Neural cell (in vitro differentiated cells): ENCODE data around the gene MSH3. TPM values are rescaled to one million over a fixed set of nuclear protein-coding genes. Genes with fewer than 3 reads are reported as not detected.

Source experiments
- H2AFZ ChIP-seq: fragments of 200-600, 300-800 bp; sonication (generic), shearing (Covaris generic); 2 replicates; pipeline ENCODE4 v1.6.0; 2014; ENCODE audit warnings: low read depth, mild to moderate bottlenecking, antibody characterized with exemption, low read length, moderate library complexity
- H3F3A ChIP-seq: fragments of 200-600 bp; shearing (Covaris generic); 2 replicates; pipeline ENCODE4 v1.6.1; 2016; ENCODE audit warnings: mild to moderate bottlenecking, moderate library complexity, mixed read lengths, antibody characterized with exemption, low read length; ENCODE audit not compliant: insufficient read depth, poor library complexity, severe bottlenecking
- H3K27ac ChIP-seq: fragments of 200-600, 300-800 bp; sonication (generic), shearing (Covaris generic); 2 replicates; pipeline ENCODE4 v1.5.1; 2014; ENCODE audit warnings: mild to moderate bottlenecking, low read length, moderate library complexity
- H3K27me3 ChIP-seq: fragments of 300-800, 200-600 bp; sonication (generic), shearing (Covaris generic); 2 replicates; pipeline ENCODE4 v1.6.0; 2014; ENCODE audit warnings: mild to moderate bottlenecking, low read depth, low read length, moderate library complexity; ENCODE audit not compliant: insufficient read depth
- H3K36me3 ChIP-seq: fragments of 300-800, 200-600 bp; sonication (generic), shearing (Covaris generic); 2 replicates; pipeline ENCODE4 v1.5.1; 2014; ENCODE audit warnings: mild to moderate bottlenecking, antibody characterized with exemption, low read length, moderate library complexity; ENCODE audit not compliant: insufficient read depth
- H3K4me2 ChIP-seq: fragments of 300-800, 200-600 bp; sonication (generic), shearing (Covaris generic); 2 replicates; pipeline ENCODE4 v1.6.0; 2014; ENCODE audit warnings: mild to moderate bottlenecking, low read length
- H3K4me3 ChIP-seq: fragments of 300-800, 200-600 bp; sonication (generic), shearing (Covaris generic); 2 replicates; pipeline ENCODE4 v1.5.1; 2014; ENCODE audit warnings: mild to moderate bottlenecking, low read length, moderate library complexity
- H3K79me2 ChIP-seq: fragments of 200-600 bp; shearing (Covaris generic); replicated peaks from 2 replicates; pipeline ENCODE4 v1.6.0; 2014; ENCODE audit warnings: mild to moderate bottlenecking, low read length, moderate library complexity; ENCODE audit not compliant: insufficient read depth
- H3K9ac ChIP-seq: fragments of 300-800, 200-600 bp; sonication (generic), shearing (Covaris generic); 2 replicates; pipeline ENCODE4 v1.6.1; 2016; ENCODE audit warnings: mild to moderate bottlenecking, low read length, mixed read lengths
- H3K9me2 ChIP-seq: fragments of 200-600 bp; shearing (Covaris generic); 2 replicates; pipeline ENCODE4 v1.6.1; 2016; ENCODE audit warnings: mild to moderate bottlenecking, low read length, mixed read lengths; ENCODE audit not compliant: insufficient read depth
- H3K9me3 ChIP-seq: fragments of 200-600, 300-800 bp; sonication (generic), shearing (Covaris generic); 2 replicates; pipeline ENCODE4 v1.6.1; 2016; ENCODE audit warnings: mild to moderate bottlenecking, mixed run types, low read length, moderate library complexity, mixed read lengths
- H4K20me1 ChIP-seq: fragments of 200-600 bp; shearing (Covaris generic); 2 replicates; pipeline ENCODE4 v1.6.1; 2016; ENCODE audit warnings: mild to moderate bottlenecking, mixed run types; ENCODE audit not compliant: insufficient read depth
- CTCF ChIP-seq: fragments of 450-650 bp; IDR thresholded peaks from 2 replicates; pipeline ENCODE4 v1.5.1; 2014; ENCODE audit warnings: antibody characterized with exemption, mild to moderate bottlenecking, moderate library complexity; ENCODE audit not compliant: poor library complexity, severe bottlenecking
- EP300 ChIP-seq: fragments of 450-650 bp; conservative IDR thresholded peaks from 2 replicates; pipeline ENCODE4 v1.6.1; 2014; ENCODE audit warnings: antibody characterized with exemption, mild to moderate bottlenecking, moderate library complexity; ENCODE audit not compliant: poor library complexity, severe bottlenecking
- EZH2 ChIP-seq: fragments of 200-600, 300-800 bp; shearing (Covaris generic), sonication (generic); IDR thresholded peaks from 2 replicates; pipeline ENCODE4 v1.6.1; 2014; ENCODE audit warnings: antibody characterized with exemption, low read length, borderline replicate concordance, mild to moderate bottlenecking; ENCODE audit not compliant: insufficient read depth, poor library complexity, severe bottlenecking
- MXI1 ChIP-seq: fragments of 450-650 bp; conservative IDR thresholded peaks from 2 replicates; pipeline ENCODE4 v1.6.1; 2014; ENCODE audit warnings: antibody characterized with exemption, mild to moderate bottlenecking; ENCODE audit not compliant: poor library complexity, severe bottlenecking
- POLR2AphosphoS5 ChIP-seq: IDR thresholded peaks from 2 replicates; pipeline ENCODE4 v1.6.1; 2012
- RAD21 ChIP-seq: fragments of 450-650 bp; conservative IDR thresholded peaks from 2 replicates; pipeline ENCODE4 v1.6.1; 2014; ENCODE audit warnings: antibody characterized with exemption, mild to moderate bottlenecking, moderate library complexity
- REST ChIP-seq: IDR thresholded peaks from 2 replicates; pipeline ENCODE4 v1.6.1; 2012; ENCODE audit warnings: borderline replicate concordance
- SMC3 ChIP-seq: fragments of 450-650 bp; conservative IDR thresholded peaks from 2 replicates; pipeline ENCODE4 v1.6.1; 2014; ENCODE audit warnings: antibody characterized with exemption, mild to moderate bottlenecking, moderate library complexity; ENCODE audit not compliant: poor library complexity
- TAF1 ChIP-seq: IDR thresholded peaks from 2 replicates; pipeline ENCODE4 v1.6.1; 2012; ENCODE audit warnings: low read depth
- polyA plus RNA-seq: library from polyadenylated mRNA; depleted of rRNA; stranded (reverse); fragments of >200 nt; gene quantifications from 2 replicates; pipeline ENCODE4 v1.2.3, GENCODE V29; 2014

MSH3 gene
- polyA plus RNA-seq, 1 donor from 2014 or later = 9.8 TPM

GRCh38 chr5:80705801-80706200, 51.3 kb downstream of the MSH3 start:
- no peaks in the 10 kb centered on the region for H4K20me1 ChIP-seq
- H3K9me3 ChIP-seq = no peaks in the 10 kb centered on the region
- H3K4me2 ChIP-seq = no peak overlapping the region
- no peak overlapping the region for H2AFZ ChIP-seq
- H3K4me3 ChIP-seq = no peak overlapping the region
- no peaks in the 10 kb centered on the region for H3K27me3 ChIP-seq
- no peak overlapping the region for H3K27ac ChIP-seq
- no peaks in the 10 kb centered on the region for H3F3A ChIP-seq
- H3K9me2 ChIP-seq = no peaks in the 10 kb centered on the region
- no peaks in the 10 kb centered on the region for H3K79me2 ChIP-seq
- no peaks in the 10 kb centered on the region for H3K36me3 ChIP-seq
- no peak overlapping the region for H3K9ac ChIP-seq
- TF ChIP-seq CTCF = no peak
- TF ChIP-seq EZH2 = no peak
- TF ChIP-seq POLR2AphosphoS5 = no peak
- TF ChIP-seq MXI1 = no peak
- no peak for TF ChIP-seq EP300
- no peak for TF ChIP-seq TAF1
- TF ChIP-seq SMC3 = no peak
- no peak for TF ChIP-seq REST
- no peak for TF ChIP-seq RAD21

- Histone ChIP-seq H3K79me2 (no peaks in the 10 kb centered on the region), H2AFZ (no peak overlapping the region), H3K9me2 (no peaks in the 10 kb centered on the region), H3K4me3 (no peak overlapping the region), H3K27me3 (no peaks in the 10 kb centered on the region), H3K4me2 (no peak overlapping the region), H3K36me3 (no peaks in the 10 kb centered on the region), H3K9ac (no peak overlapping the region), H3F3A (no peaks in the 10 kb centered on the region), H4K20me1 (no peaks in the 10 kb centered on the region), H3K9me3 (no peaks in the 10 kb centered on the region), H3K27ac (no peak overlapping the region)
- no peak for TF ChIP-seq TAF1
- TF ChIP-seq CTCF = no peak
- TF ChIP-seq REST = no peak
- no peak for TF ChIP-seq EP300
- no peak for TF ChIP-seq MXI1
- TF ChIP-seq SMC3 = no peak
- no peak for TF ChIP-seq RAD21
- TF ChIP-seq EZH2 = no peak
Measured at GRCh38 chr5:80706835-80707447, 52.5 kb downstream of the MSH3 start.
